Mesendoderm (in vitro differentiated cells): ENCODE measurements around the gene EMX2.

ENCODE experiments used
- DNase-seq: peaks from one replicate; pipeline ENCODE4 v3.0.0; 2013
- H2AK5ac ChIP-seq: 2 replicates; pipeline ENCODE4 v1.6.1; 2013; ENCODE audit warnings: low read length, inconsistent platforms
- H2BK120ac ChIP-seq: 2 replicates; pipeline ENCODE4 v1.6.1; 2013; ENCODE audit warnings: low read depth, mild to moderate bottlenecking, low read length, moderate library complexity, mixed read lengths
- H2BK15ac ChIP-seq: replicated peaks from 2 replicates; pipeline ENCODE4 v1.6.1; 2013; ENCODE audit warnings: low read depth, mild to moderate bottlenecking, moderate library complexity
- H2BK5ac ChIP-seq: 2 replicates; pipeline ENCODE4 v1.6.1; 2013; ENCODE audit warnings: low read length, inconsistent platforms
- H3K18ac ChIP-seq: 2 replicates; pipeline ENCODE4 v1.6.1; 2013; ENCODE audit warnings: mild to moderate bottlenecking, low read length, mixed read lengths
- H3K23ac ChIP-seq: one replicate; pipeline ENCODE4 v1.6.1; 2013; ENCODE audit warnings: low read length
- H3K27ac ChIP-seq: 2 replicates; pipeline ENCODE4 v1.5.1; 2013; ENCODE audit warnings: low read depth, mild to moderate bottlenecking, inconsistent platforms, low read length, moderate library complexity
- H3K27me3 ChIP-seq: 2 replicates; pipeline ENCODE4 v1.6.1; 2013; ENCODE audit warnings: low read length, control low read depth, mild to moderate bottlenecking, inconsistent platforms; ENCODE audit not compliant: insufficient read depth, poor library complexity
- H3K36me3 ChIP-seq: 2 replicates; pipeline ENCODE4 v1.6.1; 2013; ENCODE audit warnings: low read length, inconsistent platforms; ENCODE audit not compliant: control insufficient read depth, insufficient read depth
- H3K4ac ChIP-seq: one replicate; pipeline ENCODE4 v1.6.1; 2013; ENCODE audit warnings: low read depth, mild to moderate bottlenecking, low read length, moderate library complexity
- H3K4me1 ChIP-seq: 2 replicates; pipeline ENCODE4 v1.6.1; 2013; ENCODE audit warnings: low read depth, low read length, inconsistent platforms; ENCODE audit not compliant: control insufficient read depth
- H3K4me2 ChIP-seq: 2 replicates; pipeline ENCODE4 v1.6.1; 2013; ENCODE audit warnings: low read length
- H3K4me3 ChIP-seq: 2 replicates; pipeline ENCODE4 v1.5.1; 2013; ENCODE audit warnings: mild to moderate bottlenecking, low read length
- H3K56ac ChIP-seq: one replicate; pipeline ENCODE4 v1.6.1; 2013; ENCODE audit warnings: low read length
- H3K79me1 ChIP-seq: 2 replicates; pipeline ENCODE4 v1.6.1; 2013; ENCODE audit warnings: low read length, inconsistent platforms
- H3K79me2 ChIP-seq: 2 replicates; pipeline ENCODE4 v1.6.1; 2013; ENCODE audit warnings: mild to moderate bottlenecking, low read length; ENCODE audit not compliant: control insufficient read depth, insufficient read depth
- H3K9ac ChIP-seq: 2 replicates; pipeline ENCODE4 v1.6.1; 2013; ENCODE audit warnings: low read length, inconsistent platforms
- H4K5ac ChIP-seq: one replicate; pipeline ENCODE4 v1.6.1; 2013; ENCODE audit warnings: low read length
- H4K8ac ChIP-seq: one replicate; pipeline ENCODE4 v1.6.1; 2013; ENCODE audit warnings: low read depth, mild to moderate bottlenecking, control low read depth, low read length, moderate library complexity
- WGBS: extraction: QIAGEN DNeasy Blood & Tissue Kit; methylation state at CpG from one replicate; pipeline ENCODE4 v1.1.7; 2013; ENCODE audit warnings: low lambda C conversion rate, missing lambda C conversion rate; ENCODE audit not compliant: insufficient coverage; ENCODE audit errors: extremely low coverage; 5-methylcytosine and 5-hydroxymethylcytosine counted together

The EMX2 gene

GRCh38 chr10:117556356-117556755 lies 13.8 kb downstream of the EMX2 start:
- H3K4me2 ChIP-seq: no peak overlapping the region

GRCh38 chr10:117559712-117560111 lies 17.2 kb downstream of the EMX2 start:
- H3K23ac ChIP-seq: no peak overlapping the region
- no peak overlapping the region for H3K4ac ChIP-seq
- H4K5ac ChIP-seq: no peak overlapping the region
- no peak overlapping the region for H3K9ac ChIP-seq
- no peaks in the 10 kb centered on the region for H3K36me3 ChIP-seq
- H3K79me1 ChIP-seq: no peaks in the 10 kb centered on the region
- H3K4me3 ChIP-seq: no peak overlapping the region
- H2BK120ac ChIP-seq: no peak overlapping the region
- no peak overlapping the region for H2AK5ac ChIP-seq
- H4K8ac ChIP-seq: no peak overlapping the region
- H3K4me2 ChIP-seq: no peak overlapping the region
- DNase-seq: no peak
- H2BK15ac ChIP-seq: no peak overlapping the region
- H3K18ac ChIP-seq: no peak overlapping the region
- H3K27me3 ChIP-seq: peaks cover 11% of the 10 kb centered on the region
- no CpG with 5 or more reads among the region's 4 CpGs for WGBS
- H3K4me1 ChIP-seq: no peaks in the 10 kb centered on the region
- H3K79me2 ChIP-seq: no peaks in the 10 kb centered on the region
- no peak overlapping the region for H2BK5ac ChIP-seq
- no peak overlapping the region for H3K27ac ChIP-seq
- H3K56ac ChIP-seq: no peak overlapping the region

More at GRCh38 chr10:117556356-117556755, 13.8 kb downstream of the EMX2 start:
- H2BK5ac ChIP-seq: no peak overlapping the region
- no peak for DNase-seq
- no peak overlapping the region for H2BK120ac ChIP-seq
- H3K56ac ChIP-seq: no peak overlapping the region
- no peaks in the 10 kb centered on the region for H3K4me1 ChIP-seq
- H2BK15ac ChIP-seq: no peak overlapping the region
- no peak overlapping the region for H3K9ac ChIP-seq
- H3K79me1 ChIP-seq: no peaks in the 10 kb centered on the region
- H4K5ac ChIP-seq: no peak overlapping the region
- H2AK5ac ChIP-seq: no peak overlapping the region
- no peaks in the 10 kb centered on the region for H3K79me2 ChIP-seq
- no peak overlapping the region for H3K4ac ChIP-seq
- H3K27ac ChIP-seq: no peak overlapping the region
- no CpG with 5 or more reads among the region's 5 CpGs for WGBS
- no peak overlapping the region for H3K4me3 ChIP-seq
- H3K23ac ChIP-seq: no peak overlapping the region
- H3K27me3 ChIP-seq: peaks cover 43% of the 10 kb centered on the region
- H3K18ac ChIP-seq: no peak overlapping the region
- H3K36me3 ChIP-seq: no peaks in the 10 kb centered on the region
- H4K8ac ChIP-seq: no peak overlapping the region

GRCh38 chr10:117560942-117561341 lies 18.4 kb downstream of the EMX2 start:
- H3K56ac ChIP-seq: no peak overlapping the region
- H3K4ac ChIP-seq: no peak overlapping the region
- H2BK120ac ChIP-seq: no peak overlapping the region
- no peak overlapping the region for H3K27ac ChIP-seq
- H3K79me2 ChIP-seq: no peaks in the 10 kb centered on the region
- H3K9ac ChIP-seq: no peak overlapping the region
- H3K4me3 ChIP-seq: no peak overlapping the region
- no peak overlapping the region for H2BK15ac ChIP-seq
- no peak overlapping the region for H3K18ac ChIP-seq
- DNase-seq: no peak
- H3K36me3 ChIP-seq: no peaks in the 10 kb centered on the region
- no peak overlapping the region for H2BK5ac ChIP-seq
- H2AK5ac ChIP-seq: no peak overlapping the region
- H4K8ac ChIP-seq: no peak overlapping the region
- H3K79me1 ChIP-seq: no peaks in the 10 kb centered on the region
- H3K4me2 ChIP-seq: no peak overlapping the region
- H3K23ac ChIP-seq: no peak overlapping the region
- H3K27me3 ChIP-seq: peaks cover 3% of the 10 kb centered on the region
- no peak overlapping the region for H4K5ac ChIP-seq
- no peaks in the 10 kb centered on the region for H3K4me1 ChIP-seq
- no CpG with 5 or more reads among the region's 2 CpGs for WGBS

- Histone ChIP-seq H3K4ac (no peak overlapping the region), H2BK5ac (no peak overlapping the region), H4K8ac (no peak overlapping the region), H3K4me1 (no peaks in the 10 kb centered on the region), H2BK120ac (no peak overlapping the region), H3K9ac (no peak overlapping the region), H2BK15ac (no peak overlapping the region), H3K27ac (no peak overlapping the region), H2AK5ac (no peak overlapping the region), H3K56ac (no peak overlapping the region), H3K36me3 (no peaks in the 10 kb centered on the region), H3K4me2 (no peak overlapping the region), H3K4me3 (no peak overlapping the region), H3K18ac (no peak overlapping the region), H3K23ac (no peak overlapping the region), H3K79me2 (no peaks in the 10 kb centered on the region), H3K79me1 (no peaks in the 10 kb centered on the region), H3K27me3 (no peaks in the 10 kb centered on the region), H4K5ac (no peak overlapping the region)
- no CpG with 5 or more reads among the region's 7 CpGs for WGBS
- no peak for DNase-seq
Observed at GRCh38 chr10:117562220-117562619, 19.7 kb downstream of the EMX2 start.

- Histone ChIP-seq H3K9ac (no peak overlapping the region), H3K18ac (no peak overlapping the region), H4K5ac (no peak overlapping the region), H3K79me1 (no peaks in the 10 kb centered on the region), H3K56ac (no peak overlapping the region), H3K27me3 (no peaks in the 10 kb centered on the region), H3K23ac (no peak overlapping the region), H3K4me3 (no peak overlapping the region), H2BK120ac (no peak overlapping the region), H3K4me2 (no peak overlapping the region), H3K36me3 (no peaks in the 10 kb centered on the region), H2AK5ac (no peak overlapping the region), H3K4me1 (no peaks in the 10 kb centered on the region), H3K4ac (no peak overlapping the region), H4K8ac (no peak overlapping the region), H3K27ac (no peak overlapping the region), H3K79me2 (no peaks in the 10 kb centered on the region), H2BK5ac (no peak overlapping the region), H2BK15ac (no peak overlapping the region)
- WGBS: no CpG with 5 or more reads among the region's 9 CpGs
- DNase-seq: no peak
Observed at GRCh38 chr10:117562896-117563737, 20.6 kb downstream of the EMX2 start.

- no CpG with 5 or more reads among the region's 10 CpGs for WGBS
- Histone ChIP-seq H3K4ac (no peak overlapping the region), H3K4me2 (no peak overlapping the region), H4K5ac (no peak overlapping the region), H3K27me3 (no peaks in the 10 kb centered on the region), H2BK120ac (no peak overlapping the region), H3K56ac (no peak overlapping the region), H3K23ac (no peak overlapping the region), H2BK5ac (no peak overlapping the region), H3K36me3 (no peaks in the 10 kb centered on the region), H3K79me2 (no peaks in the 10 kb centered on the region), H4K8ac (no peak overlapping the region), H3K27ac (no peak overlapping the region), H3K18ac (no peak overlapping the region), H2BK15ac (no peak overlapping the region), H3K4me1 (no peaks in the 10 kb centered on the region), H3K9ac (no peak overlapping the region), H3K79me1 (no peaks in the 10 kb centered on the region), H2AK5ac (no peak overlapping the region), H3K4me3 (no peak overlapping the region)
- no peak for DNase-seq
Observed at GRCh38 chr10:117563780-117564179, 21.2 kb downstream of the EMX2 start.
